ENCODE measurements around the gene PCDHGA1. TPM values are rescaled to one million over a fixed set of nuclear protein-coding genes. Genes with fewer than 3 reads are reported as not detected.

The PCDHGA1 gene
- total RNA-seq, 4 donors from 2014 or later: 0.65 to 0.97 (median 0.71) TPM

GRCh38 chr5:141513627-141514329, 183.5 kb downstream of the PCDHGA1 start:
- intact Hi-C loops (cut with DNase I; ENCODE audit: low total_unique reads): loop anchor here (1.0 kb wide), 1 partner anchor 11 kb away; no protein-coding TSS in a partner anchor
- TF ChIP-seq CTCF (IDR thresholded peaks at IDR 0.05 in 4 of 5, conservative IDR thresholded peaks at IDR 0.05 in 1 of 5) (no peak), POLR2A (IDR thresholded peaks at IDR 0.05) (peak; percentile 53 to 73)
- DNase-seq (peak; percentile 84 to 91), ATAC-seq (peak; percentile 48 to 58)
- Histone ChIP-seq H3K27me3 (no peaks in the 10 kb centered on the region), H3K36me3 (peaks cover 0 to 25% of the 10 kb centered on the region in 2 donors), H3K27ac (peak overlapping the region; percentile 87 to 92 (median 90)), H3K9me3 (no peaks in the 10 kb centered on the region), H3K4me1 (peaks cover 71 to 75% of the 10 kb centered on the region in 2 donors), H3K4me3 (peak overlapping the region; percentile 51 to 65 (median 55))
- in situ Hi-C loops (cut with MboI; ENCODE audit: low sequenced_read_pairs in 4 of 4): no loop called here

GRCh38 chr5:141514330-141515133, 184.2 kb downstream of the PCDHGA1 start:
- peak overlapping the region in 3 of 4 donors; percentile 51 to 65 (median 55) for H3K4me3 ChIP-seq
- TF ChIP-seq POLR2A (IDR thresholded peaks at IDR 0.05) (no peak), CTCF (IDR thresholded peaks at IDR 0.05 in 4 of 5, conservative IDR thresholded peaks at IDR 0.05 in 1 of 5) (no peak)
- intact Hi-C loops (cut with DNase I; ENCODE audit: low total_unique reads) (no loop called here), in situ Hi-C loops (cut with MboI; ENCODE audit: low sequenced_read_pairs in 4 of 4) (no loop called here)
- peak overlapping the region; percentile 87 to 92 (median 90) for H3K27ac ChIP-seq
- ATAC-seq (peak; percentile 12 to 33), DNase-seq (peak; percentile 35 to 74)
- peaks cover 71 to 76% of the 10 kb centered on the region in 2 donors for H3K4me1 ChIP-seq
- H3K9me3 ChIP-seq: no peaks in the 10 kb centered on the region
- peaks cover 0 to 25% of the 10 kb centered on the region in 2 donors for H3K36me3 ChIP-seq
- no peaks in the 10 kb centered on the region for H3K27me3 ChIP-seq

GRCh38 chr5:141515141-141515540, 184.8 kb downstream of the PCDHGA1 start:
- no peak for ATAC-seq
- no peak overlapping the region for H3K4me3 ChIP-seq
- intact Hi-C loops (cut with DNase I; ENCODE audit: low total_unique reads): no loop called here
- in situ Hi-C loops (cut with MboI; ENCODE audit: low sequenced_read_pairs in 4 of 4): no loop called here
- no peaks in the 10 kb centered on the region for H3K27me3 ChIP-seq
- TF ChIP-seq POLR2A (IDR thresholded peaks at IDR 0.05): no peak
- no peak for TF ChIP-seq CTCF (IDR thresholded peaks at IDR 0.05 in 4 of 5, conservative IDR thresholded peaks at IDR 0.05 in 1 of 5)
- H3K36me3 ChIP-seq: peaks cover 0 to 25% of the 10 kb centered on the region in 2 donors
- H3K4me1 ChIP-seq: peaks cover 74 to 79% of the 10 kb centered on the region in 2 donors
- DNase-seq: peak in 1 of 2 donors; percentile 11
- H3K9me3 ChIP-seq: no peaks in the 10 kb centered on the region
- peak overlapping the region; percentile 87 to 92 (median 90) for H3K27ac ChIP-seq

- Histone ChIP-seq H3K4me1 (peaks cover 84 to 89% of the 10 kb centered on the region in 2 donors), H3K27me3 (no peaks in the 10 kb centered on the region), H3K27ac (peak overlapping the region; percentile 87 to 92 (median 90)), H3K36me3 (peaks cover 0 to 23% of the 10 kb centered on the region in 2 donors), H3K4me3 (no peak overlapping the region), H3K9me3 (no peaks in the 10 kb centered on the region)
- ATAC-seq (no peak), DNase-seq (peak in 1 of 2 donors; percentile 9)
- TF ChIP-seq POLR2A (IDR thresholded peaks at IDR 0.05) (no peak), CTCF (IDR thresholded peaks at IDR 0.05 in 4 of 5, conservative IDR thresholded peaks at IDR 0.05 in 1 of 5) (no peak)
- in situ Hi-C loops (cut with MboI; ENCODE audit: low sequenced_read_pairs in 4 of 4): no loop called here
- intact Hi-C loops (cut with DNase I; ENCODE audit: low total_unique reads): no loop called here
Measured at GRCh38 chr5:141515946-141516671, 185.8 kb downstream of the PCDHGA1 start.
